ENCODE results near the gene STRIT1.
"Not testable (repeated sequence)": the region's sequence is repeated elsewhere in the genome, so short reads cannot be mapped to it uniquely, and the experiment has no call there.

STRIT1 gene

DNA sequence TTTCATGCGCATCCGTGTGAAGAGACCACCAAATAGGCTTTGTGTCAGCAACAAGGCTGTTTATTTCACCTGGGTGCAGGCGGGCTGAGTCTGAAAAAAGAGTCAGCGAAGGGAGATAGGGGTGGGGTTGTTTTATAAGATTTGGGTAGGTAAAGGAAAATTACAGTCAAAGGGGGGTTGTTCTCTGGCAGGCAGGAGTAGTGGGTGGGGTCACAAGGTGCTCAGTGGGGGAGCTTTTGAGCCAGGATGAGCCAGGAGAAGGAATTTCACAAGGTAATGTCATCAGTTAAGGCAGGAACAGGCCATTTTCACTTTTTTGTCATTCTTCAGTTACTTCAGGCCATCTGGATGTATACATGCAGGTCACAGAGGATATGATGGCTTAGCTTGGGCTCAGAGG lies 19.0 kb downstream of the STRIT1 start:
- not testable (repeated sequence) for DNase-seq (ENCODE audit: low spot score); FAIRE-seq

DNA sequence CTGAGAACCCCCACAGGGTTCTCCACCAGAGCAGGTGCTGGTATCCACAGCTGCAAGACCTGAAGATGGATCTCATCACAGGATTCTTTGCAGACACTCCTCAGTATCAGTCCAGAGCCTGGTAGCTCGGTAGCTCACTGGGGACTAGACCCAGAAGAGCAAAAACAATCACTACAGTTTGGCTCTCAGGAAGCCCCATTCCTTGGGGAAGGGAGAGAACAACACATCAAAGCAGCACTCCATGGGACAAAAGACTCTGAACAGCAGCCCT lies 22.2 kb downstream of the STRIT1 start:
- DNase-seq (ENCODE audit: low spot score) (no peak), FAIRE-seq (no peak)

DNA sequence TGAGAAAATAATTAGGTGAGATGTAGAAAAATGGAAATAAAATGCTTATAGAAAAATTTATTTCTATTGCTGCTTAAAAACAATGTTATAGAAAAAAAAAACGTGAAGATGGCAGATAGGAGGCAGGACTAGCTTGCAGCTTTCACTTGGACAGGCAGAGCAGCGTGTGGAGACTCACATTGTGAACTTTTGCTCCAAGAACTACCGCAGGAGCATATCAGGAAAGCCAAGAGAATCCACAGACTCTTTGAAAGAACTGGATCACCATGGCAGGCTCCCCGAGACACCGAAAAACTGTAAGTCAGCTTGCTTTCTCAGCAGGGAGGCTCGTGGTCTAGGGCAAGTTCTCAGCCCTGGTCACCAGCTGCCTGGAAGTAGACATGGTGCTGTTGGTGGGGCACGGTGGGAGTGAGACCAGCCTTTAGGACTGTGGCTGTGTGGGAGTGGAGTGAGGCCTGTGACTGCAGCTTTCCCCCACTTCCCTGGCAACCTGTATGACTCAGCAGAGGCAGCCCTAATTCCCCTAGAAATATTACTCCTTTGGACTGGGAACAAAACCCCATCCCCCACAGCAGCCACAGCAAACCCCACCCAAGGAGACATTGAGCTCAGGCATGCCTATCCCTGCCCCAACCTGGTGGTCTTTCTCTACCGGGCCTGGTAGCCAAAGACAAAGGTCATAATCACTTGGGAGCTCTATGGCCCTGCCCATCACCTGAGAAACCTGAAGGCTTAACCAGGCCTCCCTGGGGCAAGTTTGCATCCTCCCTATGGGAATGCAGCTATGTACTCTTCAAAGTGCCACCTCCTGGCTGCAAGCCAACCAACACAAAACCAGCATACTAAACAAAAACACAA lies 22.8 kb downstream of the STRIT1 start:
- peak; percentile 62 for DNase-seq (ENCODE audit: low spot score)
- no peak for FAIRE-seq

DNA sequence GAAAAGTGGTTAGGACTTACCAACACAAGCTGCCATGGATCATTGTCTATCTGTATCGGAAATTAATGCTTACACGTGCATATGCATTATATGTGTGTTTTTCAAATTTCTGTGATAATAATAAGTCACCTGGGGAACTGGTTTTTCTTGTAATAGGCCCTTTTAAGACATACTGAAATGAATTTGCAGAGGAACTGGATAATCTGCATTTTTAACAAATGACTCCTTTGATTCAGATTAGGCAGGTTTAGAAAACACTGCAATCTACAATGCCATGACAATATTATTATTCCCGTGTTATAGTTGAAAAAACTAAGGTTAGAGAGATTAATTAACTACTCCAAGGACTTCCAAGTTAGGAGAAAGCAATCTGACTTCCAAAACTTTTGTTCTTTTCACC lies 23.4 kb downstream of the STRIT1 start:
- no peak for FAIRE-seq

DNA sequence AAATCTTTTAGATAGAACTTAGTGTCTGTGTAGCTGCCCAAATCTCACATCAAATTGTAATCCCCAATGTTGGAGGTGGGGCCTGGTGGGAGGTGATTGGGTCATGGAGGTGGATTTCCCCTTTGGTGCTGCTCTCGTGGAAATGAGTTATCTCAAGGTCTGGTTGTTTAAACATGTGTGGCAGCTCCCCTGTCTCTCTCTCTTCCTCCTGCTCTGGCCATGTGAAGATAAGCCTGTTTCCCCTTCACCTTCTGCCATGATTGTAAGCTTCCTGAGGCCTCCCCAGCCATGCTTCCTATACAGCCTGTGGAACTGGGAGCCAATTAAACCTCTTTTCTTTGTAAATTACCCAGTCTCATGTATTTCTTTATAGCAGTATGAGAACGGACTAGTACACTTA lies 30.6 kb downstream of the STRIT1 start:
- FAIRE-seq; DNase-seq (ENCODE audit: low spot score): not testable (repeated sequence)

More for the DNA sequence above, 23.4 kb downstream of the STRIT1 start:
- DNase-seq (ENCODE audit: low spot score): no peak

DNA sequence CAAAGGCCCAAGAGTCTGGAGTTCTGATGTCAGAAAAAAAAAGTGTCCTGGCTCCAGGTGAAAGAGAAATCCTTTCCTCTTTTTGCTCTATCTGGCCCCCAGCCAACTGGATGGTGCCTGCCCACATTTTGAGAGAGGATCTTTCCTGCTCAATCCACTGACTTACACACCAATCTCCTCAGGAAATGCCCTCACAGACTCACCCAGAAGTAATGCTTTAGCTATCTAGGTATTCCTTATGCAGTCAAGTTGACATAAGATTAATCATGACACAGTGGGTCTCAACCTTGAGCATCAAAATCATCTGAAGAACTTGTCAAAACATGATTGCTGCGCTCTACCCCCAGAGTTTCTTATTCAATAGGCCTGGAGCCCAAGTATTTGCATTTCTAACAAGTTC lies 31.2 kb downstream of the STRIT1 start:
- DNase-seq (ENCODE audit: low spot score): no peak
- no peak for FAIRE-seq

DNA sequence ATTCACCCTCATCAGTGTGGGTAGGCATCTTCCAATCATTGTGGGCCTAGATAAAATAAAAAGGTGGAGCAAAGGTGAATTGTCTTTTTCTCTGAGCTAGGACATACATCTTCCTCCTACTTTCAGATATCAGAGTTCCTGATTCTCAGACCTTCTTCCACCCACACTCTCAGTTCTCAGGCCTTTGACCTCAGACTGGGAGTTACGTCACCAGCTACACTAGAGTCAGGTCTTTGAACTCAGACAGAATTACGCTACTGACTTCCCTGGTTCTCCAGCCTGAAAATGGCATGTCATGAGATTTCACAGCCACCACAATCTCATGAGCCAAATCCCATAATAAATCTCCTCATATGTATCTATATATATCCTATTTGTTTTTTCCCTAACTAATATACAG lies 39.0 kb downstream of the STRIT1 start:
- DNase-seq (ENCODE audit: low spot score): no peak
- FAIRE-seq: no peak

DNA sequence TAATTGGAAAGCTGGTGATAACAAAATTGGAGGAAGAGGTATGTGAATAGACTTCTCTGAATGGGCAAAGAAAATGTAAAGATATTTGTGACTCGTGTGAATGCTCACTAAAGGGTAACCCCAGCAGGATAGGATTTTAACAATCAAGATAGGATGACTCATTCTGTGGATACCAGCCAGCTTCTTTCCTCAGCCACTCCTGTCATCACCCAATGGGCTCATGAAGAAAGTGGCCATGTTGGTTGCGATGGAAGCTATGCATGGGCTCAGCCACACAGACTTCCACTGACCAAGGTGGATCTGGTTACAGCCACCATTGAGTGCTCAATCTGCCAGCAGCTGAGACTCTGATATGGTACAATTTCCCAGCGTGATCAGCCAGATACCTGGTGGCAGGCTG lies 40.9 kb downstream of the STRIT1 start:
- FAIRE-seq: no peak
- DNase-seq (ENCODE audit: low spot score): peak; percentile 43

DNA sequence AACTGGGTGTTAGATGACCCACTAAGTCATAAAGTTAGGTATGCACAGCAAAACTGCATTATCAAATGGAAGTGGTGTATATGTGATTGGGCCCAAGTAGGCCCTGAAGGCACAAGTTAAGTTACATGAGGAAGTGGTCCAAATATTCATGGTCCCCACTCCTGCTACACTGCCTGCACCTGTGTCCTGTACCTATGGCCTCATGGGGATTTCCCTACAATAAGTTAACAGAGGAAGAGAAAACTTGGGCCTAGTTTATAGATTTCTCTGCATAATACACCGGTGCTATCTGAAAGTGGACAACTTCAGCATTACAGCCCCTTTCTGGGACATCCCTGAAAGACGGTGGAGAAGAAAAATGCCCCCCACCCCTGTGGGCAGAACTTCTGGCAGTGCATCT lies 41.5 kb downstream of the STRIT1 start:
- FAIRE-seq: no peak
- no peak for DNase-seq (ENCODE audit: low spot score)

DNA sequence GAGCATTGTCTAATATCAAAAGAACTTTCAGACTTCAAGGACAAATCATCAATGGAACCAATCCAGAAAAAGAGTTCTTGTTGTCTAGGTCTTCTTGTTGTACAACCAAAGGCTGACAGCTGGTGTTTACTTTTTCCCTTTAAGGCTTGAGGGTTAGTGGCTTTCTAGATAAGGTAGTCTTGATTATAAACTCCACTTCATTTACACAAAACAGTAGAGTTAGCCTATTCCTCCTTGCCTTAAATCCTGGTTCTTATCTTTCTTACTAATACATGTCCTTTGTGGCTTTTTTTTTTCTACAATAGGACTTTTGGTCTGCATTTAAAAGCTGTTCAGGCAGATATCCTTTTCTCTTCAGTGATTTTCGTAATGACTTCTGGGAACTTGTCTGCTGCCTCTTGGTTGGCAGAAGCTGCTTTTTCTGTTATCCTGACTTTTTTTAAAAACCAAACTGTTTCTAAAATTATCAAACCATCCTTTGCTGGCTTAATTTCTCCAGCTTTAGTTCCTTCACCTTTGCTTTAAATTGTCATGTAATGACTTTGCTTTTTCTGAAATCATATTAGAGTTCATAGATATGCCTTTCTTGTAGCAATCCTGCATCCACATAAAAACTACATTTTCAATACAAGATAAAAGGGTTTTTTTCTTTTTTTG lies 44.8 kb downstream of the STRIT1 start:
- no peak for DNase-seq (ENCODE audit: low spot score)
- FAIRE-seq: no peak

DNA sequence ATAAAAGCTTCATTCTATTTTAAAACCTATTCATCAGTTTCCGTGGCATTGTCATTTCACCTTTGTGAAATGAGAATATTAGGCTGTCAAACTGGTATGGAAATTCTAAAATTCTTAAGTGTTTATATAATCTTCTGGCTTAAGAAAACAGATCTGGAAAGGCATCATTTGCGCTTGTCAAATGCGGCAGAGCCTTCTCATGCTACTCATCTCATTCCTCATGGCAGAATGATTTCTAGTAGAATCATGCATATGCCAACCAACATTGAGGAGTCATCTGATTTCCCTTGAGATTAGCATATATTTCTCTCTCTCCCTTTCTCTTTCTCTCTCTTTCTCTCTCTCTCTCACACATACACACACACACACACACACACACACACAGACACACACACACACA lies 48.8 kb downstream of the STRIT1 start:
- DNase-seq (ENCODE audit: low spot score) (no peak), FAIRE-seq (no peak)

DNA sequence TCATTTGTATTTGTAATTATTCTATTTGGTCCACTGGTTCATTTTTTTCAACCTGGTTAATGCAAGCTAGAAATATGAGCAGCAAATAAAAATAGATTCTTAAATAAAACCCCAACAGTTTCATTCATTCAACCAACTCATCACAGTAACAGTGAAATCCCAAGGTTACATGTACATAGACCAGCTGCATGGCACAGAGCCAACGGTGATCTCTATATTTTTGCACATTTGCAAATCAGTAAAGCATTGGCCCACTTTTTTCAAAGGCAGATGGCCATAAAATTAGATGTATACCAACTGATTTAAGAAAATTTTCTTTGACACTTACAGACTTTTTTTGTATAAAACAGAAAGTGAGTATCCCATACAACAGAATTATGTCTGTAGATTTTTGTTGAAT lies 49.3 kb downstream of the STRIT1 start:
- FAIRE-seq: no peak

DNA sequence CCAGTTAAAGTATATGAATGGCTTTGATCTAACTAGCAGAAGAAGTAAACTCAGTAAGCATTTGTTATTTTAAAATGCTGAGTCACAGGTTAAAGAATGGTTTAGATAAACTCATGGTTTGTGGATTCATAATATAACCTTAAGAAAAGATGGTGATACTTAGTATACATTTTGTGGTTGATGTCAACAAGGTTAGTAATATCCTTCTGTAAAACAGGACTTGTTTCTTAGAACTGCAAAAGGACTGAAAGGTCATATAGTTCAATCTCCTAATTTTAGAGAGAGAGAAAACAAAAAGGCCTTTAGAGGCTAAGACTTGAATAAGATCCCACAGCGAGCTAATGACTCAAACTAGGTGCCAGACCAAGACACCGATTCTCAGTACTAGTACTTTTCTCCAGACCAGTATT lies 50.0 kb downstream of the STRIT1 start:
- DNase-seq (ENCODE audit: low spot score) (no peak), FAIRE-seq (no peak)

More for the DNA sequence above, 49.3 kb downstream of the STRIT1 start:
- no peak for DNase-seq (ENCODE audit: low spot score)

DNA sequence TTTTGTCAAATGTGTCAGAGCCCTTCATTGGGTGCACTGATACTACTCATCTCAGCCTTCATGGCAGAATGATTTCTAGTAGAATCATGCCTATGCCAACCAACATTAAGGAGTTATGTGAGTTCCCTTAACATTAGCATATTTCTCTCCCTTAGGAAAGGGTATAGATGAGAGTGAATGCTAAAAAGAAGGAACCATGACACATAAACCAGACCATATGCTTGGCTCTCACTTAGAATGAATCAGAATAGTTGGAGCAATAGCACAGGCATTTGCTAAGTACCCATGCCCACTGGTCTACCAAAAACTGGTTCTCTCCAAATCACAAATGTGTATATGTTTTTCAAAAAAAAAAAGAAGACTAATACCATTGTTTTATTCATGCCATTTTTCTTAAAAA lies 51.1 kb downstream of the STRIT1 start:
- no peak for DNase-seq (ENCODE audit: low spot score)
- no peak for FAIRE-seq

DNA sequence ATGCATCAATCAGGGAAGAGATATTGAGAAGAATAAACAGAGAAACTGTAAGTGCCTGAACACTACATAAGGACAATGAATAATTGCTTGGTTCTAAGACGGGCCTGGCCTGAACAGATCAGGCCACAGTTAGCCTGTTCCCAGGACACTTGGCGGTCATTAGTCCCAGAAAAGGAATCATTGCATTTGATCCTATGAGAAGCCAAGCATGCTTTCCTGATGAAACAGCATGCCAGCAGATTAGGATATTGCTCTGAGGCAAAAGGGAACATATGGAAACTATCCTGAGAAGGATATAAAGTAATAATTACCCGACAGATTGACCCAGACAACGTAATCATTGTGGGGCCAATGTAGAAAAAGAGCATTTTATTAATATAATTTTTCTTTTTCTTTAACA lies 51.9 kb downstream of the STRIT1 start:
- no peak for DNase-seq (ENCODE audit: low spot score)
- FAIRE-seq: no peak

All from RCC 7860 (cell line).